ENCODE data around the gene COL18A1. TPM values are rescaled to one million over a fixed set of nuclear protein-coding genes. Genes with fewer than 3 reads are reported as not detected.

Gene COL18A1
- total RNA-seq, 1 experiment from 2014 or later, result 170 TPM

- peak overlapping the region; percentile 54 for H3K27ac Mint-ChIP-seq (ENCODE audit: unreplicated experiment)
- H3K4me1 Mint-ChIP-seq (ENCODE audit: low read depth, unreplicated experiment), result peaks cover 21% of the 10 kb centered on the region
- intact Hi-C loops (cut with micrococcal nuclease; ENCODE audit: unreplicated experiment), result loop anchor here (2.0 kb wide), 2 partner anchors 35 to 47 kb away; no protein-coding TSS in a partner anchor
- CTCF ChIA-PET, result no interaction called here
- peaks cover 10% of the 10 kb centered on the region for H3K9me3 ChIP-seq
- DNase-seq, result peak in 1 of 2 experiments; percentile 52
- no peaks in the 10 kb centered on the region for H3K27me3 Mint-ChIP-seq (ENCODE audit: insufficient read depth, unreplicated experiment)
- H3K4me1 ChIP-seq, result peaks cover 36% of the 10 kb centered on the region
- H3K4me3 Mint-ChIP-seq (ENCODE audit: unreplicated experiment), result peak overlapping the region; percentile 76
- H3K9me3 Mint-ChIP-seq (ENCODE audit: unreplicated experiment), result peaks cover 20% of the 10 kb centered on the region
- no peak for TF ChIP-seq CTCF (IDR thresholded peaks at IDR 0.05; ENCODE audit: insufficient read depth in 1 of 2, low read depth in 1 of 2, low read length in 1 of 2, severe bottlenecking in 1 of 2, unreplicated experiment in 1 of 2)
- H3K27me3 ChIP-seq (replicated peaks; ENCODE audit: control insufficient read depth, insufficient read depth, low read length), result no peaks in the 10 kb centered on the region
- POLR2A ChIA-PET, result no interaction called here
- peaks cover 2% of the 10 kb centered on the region; the same call in 1 of the 2 replicates for H3K36me3 ChIP-seq (ENCODE audit: control insufficient read depth, insufficient read depth, low read length)
- H3K4me3 ChIP-seq (ENCODE audit: low read depth, low read length), result peak overlapping the region; percentile 78
- H3K36me3 Mint-ChIP-seq (ENCODE audit: insufficient read depth, unreplicated experiment), result peaks cover 23% of the 10 kb centered on the region
- BruUV-seq (replicated peaks), result TSS peak; percentile 62
These were observed 888 bp upstream of the COL18A1 start for GRCh38 chr21:45403825-45404729.

GRCh38 chr21:45405271-45405818 lies 380 bp downstream of the COL18A1 start:
- H3K36me3 ChIP-seq (ENCODE audit: control insufficient read depth, insufficient read depth, low read length), result peaks cover 2% of the 10 kb centered on the region; the same call in 1 of the 2 replicates
- H3K9me3 ChIP-seq, result peaks cover 10% of the 10 kb centered on the region
- peak overlapping the region; percentile 61 for H3K4me3 ChIP-seq (ENCODE audit: low read depth, low read length)
- peak in 1 of 2 experiments; percentile 65 for DNase-seq
- BruUV-seq (replicated peaks), result no TSS peak
- Mint-ChIP-seq H3K4me3 (ENCODE audit: unreplicated experiment) (peak overlapping the region; percentile 76), H3K9me3 (ENCODE audit: unreplicated experiment) (peaks cover 15% of the 10 kb centered on the region), H3K27ac (ENCODE audit: unreplicated experiment) (no peak overlapping the region), H3K27me3 (ENCODE audit: insufficient read depth, unreplicated experiment) (no peaks in the 10 kb centered on the region), H3K36me3 (ENCODE audit: insufficient read depth, unreplicated experiment) (peaks cover 27% of the 10 kb centered on the region), H3K4me1 (ENCODE audit: low read depth, unreplicated experiment) (peaks cover 23% of the 10 kb centered on the region)
- CTCF ChIA-PET, result no interaction called here
- peaks cover 49% of the 10 kb centered on the region for H3K4me1 ChIP-seq
- POLR2A ChIA-PET, result no interaction called here
- H3K27me3 ChIP-seq (replicated peaks; ENCODE audit: control insufficient read depth, insufficient read depth, low read length), result no peaks in the 10 kb centered on the region
- TF ChIP-seq CTCF (IDR thresholded peaks at IDR 0.05; ENCODE audit: insufficient read depth in 1 of 2, low read depth in 1 of 2, low read length in 1 of 2, severe bottlenecking in 1 of 2, unreplicated experiment in 1 of 2), result no peak
- intact Hi-C loops (cut with micrococcal nuclease; ENCODE audit: unreplicated experiment), result loop anchor here (2.0 kb wide), 2 partner anchors 33 to 49 kb away; no protein-coding TSS in a partner anchor

Data from Caco-2 (cell line).